IPS DF 4.7 (cell line): Measurements from ENCODE around the gene LCE2B.
A peak's percentile ranks its signal among the peaks of the same experiment; 100 is the strongest.
"Not testable (repeated sequence)": the region's sequence is repeated elsewhere in the genome, so short reads cannot be mapped to it uniquely, and the experiment has no call there.

Experiments
- DNase-seq: peaks from one replicate; pipeline ENCODE4 v3.0.0-alpha.2; 2013; ENCODE audit warnings: low spot score; ENCODE audit errors: extremely low read depth

LCE2B gene, protein sequence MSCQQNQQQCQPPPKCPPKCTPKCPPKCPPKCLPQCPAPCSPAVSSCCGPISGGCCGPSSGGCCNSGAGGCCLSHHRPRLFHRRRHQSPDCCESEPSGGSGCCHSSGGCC

DNA sequence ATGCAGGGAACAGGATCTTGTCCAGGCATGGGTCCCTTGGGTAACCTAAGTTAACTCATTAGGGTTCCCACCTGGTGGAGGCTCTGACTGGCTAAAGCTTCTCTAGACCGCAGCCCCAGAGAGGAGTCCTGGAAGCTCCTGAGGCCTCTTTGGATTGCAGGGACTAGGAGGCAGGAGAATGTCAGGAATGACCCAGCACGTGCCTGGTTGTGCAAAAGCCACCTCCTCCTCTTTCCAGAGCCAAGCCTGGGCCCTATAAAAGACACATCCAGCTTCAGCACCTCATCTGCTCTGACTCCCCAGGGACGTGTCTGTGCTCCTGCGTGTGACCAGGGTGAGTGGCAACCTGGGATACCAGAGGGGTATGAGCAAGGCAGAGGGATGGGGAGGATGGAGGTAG is at the start of gene LCE2B:
LCE2B (plus strand) TSS at position 301 of the 400 bp plus-strand sequence. CDS start 721 bp downstream, outside the sequence.
- DNase-seq, result not testable (repeated sequence)

DNA sequence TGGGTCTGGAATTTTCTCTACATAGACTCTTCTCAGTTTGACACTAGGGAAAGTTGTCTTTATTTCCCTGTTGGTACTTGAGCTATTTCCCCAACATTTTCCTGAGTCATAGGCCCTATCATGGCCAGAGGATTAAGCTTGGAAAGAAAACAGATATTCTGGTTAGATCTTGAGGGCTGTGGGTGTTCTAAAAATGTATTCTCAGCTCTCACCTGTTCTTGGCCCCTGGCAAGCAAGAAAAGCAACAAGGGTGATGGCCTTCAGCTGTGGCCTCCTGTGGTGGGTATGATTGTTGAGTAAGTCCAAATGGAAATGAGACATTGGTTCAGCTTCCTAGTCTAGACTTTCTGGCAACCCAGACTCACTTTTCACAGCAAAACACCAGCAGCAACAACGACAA is 45.6 kb upstream of the LCE2B start:
- DNase-seq, result no peak

DNA sequence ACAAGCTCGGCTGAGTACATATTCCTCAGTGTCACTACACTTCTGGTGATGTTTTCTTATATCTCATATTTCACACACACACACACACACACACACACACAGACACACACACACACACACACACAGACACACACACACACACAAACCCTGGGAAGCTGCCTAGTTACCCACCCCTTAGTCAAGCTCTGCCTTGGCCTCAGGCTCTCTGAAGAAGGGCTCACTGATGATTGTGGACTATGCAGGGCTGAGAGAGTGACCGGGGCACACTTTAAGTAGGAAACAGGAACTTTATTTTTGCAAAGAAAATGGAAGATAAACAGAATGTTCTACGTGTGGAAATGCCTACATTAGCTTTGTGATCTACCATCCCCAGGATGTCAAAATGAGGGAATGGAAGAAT is 42.0 kb upstream of the LCE2B start:
- DNase-seq, result no peak

DNA sequence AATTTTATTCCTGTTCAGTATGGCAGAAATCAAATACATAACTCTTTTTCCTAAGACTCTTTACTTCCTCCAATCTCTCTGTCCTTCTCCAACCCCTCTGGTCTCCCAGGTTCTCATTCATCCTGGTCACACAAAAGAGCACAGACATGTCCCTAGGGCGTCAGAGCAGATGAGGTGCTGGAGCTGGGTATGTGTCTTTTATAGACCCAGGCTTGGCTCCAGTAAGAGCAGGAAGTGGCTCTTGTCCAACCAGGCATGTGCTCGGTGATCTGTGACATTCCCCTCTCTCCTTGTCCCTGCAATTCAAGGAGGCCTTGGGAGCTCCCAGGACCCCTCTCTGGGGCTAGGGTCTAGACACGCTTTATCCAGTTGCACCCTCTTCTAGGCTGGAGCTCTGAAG is 40.8 kb upstream of the LCE2B start:
- no peak for DNase-seq

DNA sequence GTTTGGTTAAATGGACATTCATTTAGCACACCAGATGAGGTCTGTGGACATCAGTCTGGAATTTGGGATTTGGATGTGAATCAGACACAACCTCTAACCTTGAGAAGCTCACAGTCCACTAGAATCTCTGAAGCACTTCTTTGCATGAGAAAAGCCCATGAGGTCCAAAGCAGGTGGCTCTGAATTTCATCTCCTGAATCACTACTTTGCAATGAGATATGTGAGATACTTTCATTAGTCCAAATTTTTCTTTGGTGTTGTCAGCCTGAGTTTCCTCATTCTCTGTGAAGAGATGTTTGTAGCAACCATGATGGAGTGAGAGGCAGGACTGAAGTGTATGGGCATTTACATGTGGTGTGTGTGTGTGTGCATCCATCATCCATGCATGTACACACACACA is 39.3 kb upstream of the LCE2B start:
- no peak for DNase-seq

DNA sequence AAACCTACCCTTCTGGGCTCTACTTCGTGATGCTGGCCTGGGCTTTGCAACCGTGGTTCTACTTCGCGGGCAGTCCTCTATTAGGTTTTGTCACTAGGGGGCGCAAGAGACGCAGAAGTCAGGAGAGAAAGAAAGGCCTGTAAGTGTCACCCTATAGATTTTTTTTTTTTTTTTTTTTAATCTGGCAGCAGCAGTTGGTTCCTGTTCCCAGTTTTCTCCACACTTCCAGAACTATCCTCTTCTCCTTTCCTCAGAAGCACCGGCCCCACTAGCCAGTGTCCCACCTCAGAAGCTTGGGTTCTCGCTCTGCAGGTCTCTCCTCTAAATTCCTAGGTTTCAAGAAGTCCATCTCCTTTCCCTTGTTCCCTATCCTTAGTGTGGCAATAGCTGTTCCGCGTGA is 31.8 kb upstream of the LCE2B start:
- DNase-seq, result peak; percentile 60

DNA sequence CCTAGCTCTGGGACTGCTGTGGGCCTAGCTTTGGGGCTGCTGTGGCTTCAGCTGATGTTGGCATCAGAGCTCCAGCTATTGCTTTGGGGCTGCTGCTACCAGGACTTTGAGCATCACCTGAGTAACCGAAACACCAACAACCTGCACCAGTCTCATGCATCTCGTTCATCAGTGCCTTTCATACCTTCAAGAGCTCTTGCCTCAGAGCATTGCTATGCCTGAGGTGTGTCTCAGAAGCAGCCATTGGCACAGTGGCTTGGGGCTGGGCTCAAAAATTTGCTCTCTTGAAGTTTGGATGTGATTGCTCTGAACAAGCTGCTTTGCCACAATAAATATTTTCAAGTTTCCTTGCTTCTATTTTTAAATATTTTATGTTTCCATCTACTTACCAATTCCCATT is 29.5 kb upstream of the LCE2B start:
- no peak for DNase-seq

DNA sequence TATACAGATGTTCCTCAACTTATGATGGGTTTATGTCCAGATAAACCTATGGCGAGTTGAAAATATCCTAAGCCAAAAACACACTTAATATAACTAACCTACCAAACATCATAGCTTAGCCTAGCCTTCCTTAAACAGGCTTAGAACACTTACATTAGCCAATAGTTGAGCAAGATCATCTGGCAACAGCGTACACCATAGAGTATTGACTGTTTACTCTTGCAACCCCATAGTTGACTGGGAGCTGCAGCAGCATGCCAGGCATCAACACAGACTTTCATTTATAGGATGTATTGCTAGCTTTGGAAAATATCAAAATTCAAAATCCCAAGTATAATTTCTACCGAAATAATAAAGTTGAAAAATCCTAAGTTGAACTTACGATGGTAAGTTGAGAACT is 28.2 kb upstream of the LCE2B start:
- no peak for DNase-seq

DNA sequence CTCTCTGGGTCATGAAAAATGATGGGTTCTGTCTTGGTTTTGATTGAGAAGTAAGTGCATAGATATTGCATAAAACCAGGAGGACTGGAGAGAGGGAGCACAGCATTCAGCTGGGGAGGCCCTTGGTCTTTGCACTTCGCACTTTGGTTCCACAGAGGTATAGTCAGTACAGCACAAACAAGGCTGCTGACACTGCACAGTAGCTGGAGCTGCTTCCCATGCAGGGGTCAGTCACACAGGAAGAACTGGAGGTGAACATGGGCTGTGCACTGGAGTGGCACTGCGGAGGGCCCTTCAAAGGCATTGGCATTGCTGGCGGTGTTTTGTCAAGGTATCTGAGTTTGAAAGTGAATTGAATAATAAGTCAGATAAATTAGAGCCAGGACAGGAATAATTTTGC is 27.3 kb upstream of the LCE2B start:
- DNase-seq, result no peak

DNA sequence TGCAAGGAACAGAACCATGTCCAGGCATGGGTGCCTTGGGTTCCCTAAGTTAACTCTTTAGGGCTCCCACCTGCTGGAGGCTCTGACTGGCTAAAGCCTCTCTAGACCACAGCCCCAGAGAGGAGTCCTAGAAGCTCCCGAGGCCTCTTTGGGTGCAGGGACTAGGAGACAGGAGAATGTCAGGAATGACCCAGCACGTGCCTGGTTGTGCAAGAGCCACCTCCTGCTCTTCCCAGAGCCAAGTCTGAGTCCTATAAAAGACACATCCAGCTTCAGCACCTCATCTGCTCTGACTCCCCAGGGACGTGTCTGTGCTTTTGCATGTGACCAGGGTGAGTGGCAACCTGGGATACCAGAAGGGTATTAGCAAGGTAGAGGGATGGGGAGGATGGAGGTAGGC is 22.8 kb upstream of the LCE2B start, which contains the start of gene LCE2D:
LCE2D (plus strand) TSS at position 283 of the 400 bp plus-strand sequence. CDS start 726 bp downstream, outside the sequence.
- DNase-seq, result no peak

DNA sequence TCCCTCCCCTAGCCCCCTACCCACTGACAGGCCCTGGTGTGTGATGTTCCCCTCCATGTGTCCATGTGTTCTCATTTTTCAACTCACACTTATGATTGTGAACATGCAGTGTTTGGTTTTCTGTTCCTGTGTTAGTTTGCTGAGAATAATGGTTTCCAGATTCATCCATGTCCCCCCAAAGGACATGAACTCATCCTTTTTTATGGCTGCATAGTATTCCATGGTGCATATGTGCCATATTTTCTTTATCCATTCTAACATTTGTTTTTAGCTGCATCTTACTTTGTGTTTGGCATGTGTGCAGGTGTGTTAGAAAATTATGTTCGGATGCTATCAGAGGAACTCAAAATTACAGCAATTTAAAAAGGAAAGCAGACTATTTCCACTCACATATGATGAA is 19.8 kb upstream of the LCE2B start:
- DNase-seq, result not testable (repeated sequence)

DNA sequence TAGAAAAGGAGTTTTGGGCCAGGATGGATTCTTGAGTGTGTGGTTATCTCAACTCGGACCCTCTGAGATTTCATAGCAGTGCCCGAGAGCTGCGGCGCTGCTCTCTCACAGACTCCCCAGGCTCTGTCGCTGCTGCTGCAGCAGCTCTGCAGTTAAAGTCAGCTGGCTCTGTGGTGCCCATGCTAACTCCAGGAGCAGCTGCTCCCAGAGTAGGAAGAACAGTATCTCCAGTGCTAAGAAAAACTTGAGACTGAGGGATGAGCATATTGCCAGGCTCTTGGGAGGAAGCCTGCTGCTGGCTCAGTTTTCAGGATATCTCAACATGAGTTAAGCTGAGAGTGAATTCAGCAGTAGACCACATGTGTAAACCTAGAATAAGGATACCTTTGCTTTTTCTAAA is 18.3 kb upstream of the LCE2B start:
- DNase-seq, result no peak

DNA sequence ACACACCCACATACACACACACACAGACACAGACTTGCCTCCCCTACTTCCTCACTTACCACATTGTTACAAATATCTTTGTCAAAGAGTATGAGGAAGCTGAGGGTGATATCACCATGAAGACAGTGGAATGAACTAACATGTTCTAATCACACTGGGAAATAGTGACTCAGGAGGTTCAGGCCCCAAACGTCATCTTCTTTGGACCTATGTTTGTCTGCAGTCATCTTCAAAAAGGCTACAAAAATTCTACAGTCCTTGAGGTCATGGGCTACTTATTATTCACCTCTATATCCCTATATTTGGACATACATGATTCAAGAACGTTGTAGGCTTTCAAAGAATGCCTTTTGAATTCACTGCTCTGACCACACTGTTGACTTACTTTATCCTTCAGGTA is 12.9 kb upstream of the LCE2B start:
- no peak for DNase-seq

DNA sequence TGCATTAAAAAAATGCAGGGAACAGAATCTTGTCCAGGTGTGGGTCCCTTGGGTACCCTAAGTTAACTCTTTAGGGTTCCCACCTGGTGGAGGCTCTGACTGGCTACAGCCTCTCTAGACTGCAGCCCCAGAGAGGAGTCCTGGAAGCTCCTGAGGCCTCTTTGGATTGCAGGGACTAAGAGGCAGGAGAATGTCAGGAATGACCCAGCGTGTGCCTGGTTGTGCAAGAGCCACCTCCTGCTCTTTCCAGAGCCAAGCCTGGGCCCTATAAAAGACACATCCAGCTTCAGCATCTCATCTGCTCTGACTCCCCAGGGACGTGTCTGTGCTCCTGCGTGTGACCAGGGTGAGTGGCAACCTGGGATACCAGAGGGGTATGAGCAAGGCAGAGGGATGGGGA is 10.9 kb upstream of the LCE2B start, which contains the start of gene LCE2C:
LCE2C (plus strand) TSS at position 297 of the 400 bp plus-strand sequence. CDS start 737 bp downstream, outside the sequence.
- not testable (repeated sequence) for DNase-seq

DNA sequence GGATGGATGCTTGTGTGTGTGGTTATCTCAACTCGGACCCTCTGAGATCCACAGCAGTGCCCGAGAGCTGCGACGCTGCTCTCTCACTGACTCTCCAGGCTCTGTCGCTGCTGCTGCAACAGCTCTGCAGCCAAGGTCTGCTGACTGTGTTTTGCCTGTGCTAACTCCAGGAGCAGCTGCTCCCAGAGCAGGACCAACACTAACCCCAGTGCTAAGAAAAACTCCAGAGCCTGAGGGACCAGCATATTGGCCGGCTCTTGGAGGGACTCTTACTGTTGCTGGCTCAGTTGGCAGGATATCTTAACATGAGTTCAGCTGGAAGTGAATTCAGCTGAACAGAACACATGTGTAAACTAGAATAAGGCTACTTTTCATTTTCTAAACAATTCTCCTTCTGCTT is 6.5 kb upstream of the LCE2B start:
- no peak for DNase-seq

DNA sequence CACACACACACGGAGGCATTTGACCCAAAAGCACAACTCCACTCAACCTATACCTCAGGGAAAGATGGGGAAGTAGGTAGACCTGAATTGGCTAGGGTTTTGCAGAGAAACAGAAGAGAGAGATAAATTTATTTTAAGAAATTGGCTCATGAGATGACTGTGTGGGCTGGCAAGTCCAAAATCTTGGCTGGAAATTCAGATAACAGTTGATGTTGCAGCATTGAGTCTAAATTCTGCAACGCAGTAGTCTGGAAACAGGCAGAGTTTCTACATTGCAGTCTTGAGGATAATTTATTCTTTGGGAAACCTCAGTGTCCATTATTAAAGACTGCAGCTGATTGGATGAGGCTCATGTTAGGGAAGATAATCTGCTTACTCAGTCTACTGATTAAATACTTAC is 4.3 kb upstream of the LCE2B start:
- no peak for DNase-seq

DNA sequence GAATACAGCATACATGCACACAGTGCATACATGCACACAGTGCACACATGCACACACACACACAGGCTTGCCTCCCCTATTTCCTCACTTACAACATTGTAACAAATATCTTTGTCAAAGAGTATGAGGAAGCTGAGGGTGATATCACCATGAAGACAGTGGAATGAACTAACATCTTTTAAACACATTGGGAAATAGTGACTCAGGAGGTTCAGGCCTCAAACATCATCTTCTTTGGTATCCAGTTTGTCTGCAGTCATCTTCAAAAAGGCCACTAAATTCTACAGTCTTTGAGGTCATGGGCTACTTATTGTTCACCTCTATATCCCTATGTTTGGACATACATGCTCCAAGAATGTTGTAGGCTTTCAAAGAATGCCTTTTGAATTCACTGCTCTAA is 2.1 kb upstream of the LCE2B start:
- no peak for DNase-seq

DNA sequence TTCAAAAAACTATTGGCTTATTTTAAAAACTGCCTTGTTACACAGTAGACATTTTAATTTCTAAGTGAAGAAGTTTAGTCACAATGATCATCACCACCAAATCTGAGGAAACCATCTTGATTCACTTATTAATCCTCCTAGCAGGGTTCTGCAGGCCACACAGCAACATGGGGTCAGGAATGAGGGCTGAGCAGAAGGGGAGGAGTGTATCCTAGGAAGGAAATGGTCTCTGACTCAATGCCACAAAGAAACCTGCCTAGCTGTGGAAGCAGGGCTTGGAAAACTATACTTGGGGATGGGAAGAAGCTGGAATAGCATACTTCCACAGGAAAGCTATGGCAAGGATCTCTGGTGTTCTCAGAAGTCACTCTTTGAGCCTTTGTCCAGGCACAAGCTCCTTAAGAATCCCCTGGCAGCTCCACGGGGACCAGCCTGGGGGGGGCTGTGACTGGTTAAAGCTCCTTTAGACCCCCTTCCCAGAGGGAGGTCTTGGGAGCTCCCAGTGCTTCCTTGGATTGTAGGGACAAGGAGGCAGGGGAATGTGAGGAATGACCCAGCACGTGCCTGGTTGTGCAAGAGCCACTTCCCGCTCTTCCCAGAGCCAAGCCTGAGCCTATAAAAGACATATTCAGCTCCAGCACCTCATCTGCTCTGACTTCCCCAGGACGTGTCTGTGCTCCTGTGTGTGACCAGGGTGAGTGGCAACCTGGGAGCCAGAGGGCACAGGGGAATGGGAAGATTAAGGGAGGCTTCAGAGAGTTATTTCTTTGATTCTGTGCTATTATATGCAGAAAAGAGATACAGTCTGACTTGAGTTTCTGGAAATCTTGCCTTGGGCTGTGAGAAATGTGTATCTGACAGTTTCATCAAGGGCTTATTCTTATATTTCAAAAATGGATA is 12.0 kb downstream of the LCE2B start, which contains the start of gene LCE2A:
LCE2A (plus strand) TSS at position 645 of the 900 bp plus-strand sequence. CDS start 557 bp downstream, outside the sequence.
- DNase-seq, result no peak

DNA sequence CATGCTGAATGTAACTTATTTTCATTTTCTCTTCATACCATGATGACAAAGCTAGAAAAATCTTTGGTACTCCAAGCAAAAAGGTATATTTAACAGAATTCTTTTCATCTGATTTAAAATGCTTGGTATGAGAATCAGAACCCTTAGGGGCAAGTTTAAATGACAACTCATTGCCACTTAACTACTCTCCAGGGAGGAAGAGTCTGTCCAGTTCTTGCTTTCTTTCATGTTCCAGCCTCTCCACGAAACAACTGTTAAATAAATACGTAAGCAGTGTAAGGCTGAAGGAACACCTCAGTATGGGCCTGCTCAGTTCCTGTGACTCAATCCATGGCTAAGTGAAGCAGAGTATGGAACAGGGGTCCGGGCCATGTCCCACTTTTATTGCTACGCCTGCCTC is 13.8 kb downstream of the LCE2B start:
- no peak for DNase-seq

DNA sequence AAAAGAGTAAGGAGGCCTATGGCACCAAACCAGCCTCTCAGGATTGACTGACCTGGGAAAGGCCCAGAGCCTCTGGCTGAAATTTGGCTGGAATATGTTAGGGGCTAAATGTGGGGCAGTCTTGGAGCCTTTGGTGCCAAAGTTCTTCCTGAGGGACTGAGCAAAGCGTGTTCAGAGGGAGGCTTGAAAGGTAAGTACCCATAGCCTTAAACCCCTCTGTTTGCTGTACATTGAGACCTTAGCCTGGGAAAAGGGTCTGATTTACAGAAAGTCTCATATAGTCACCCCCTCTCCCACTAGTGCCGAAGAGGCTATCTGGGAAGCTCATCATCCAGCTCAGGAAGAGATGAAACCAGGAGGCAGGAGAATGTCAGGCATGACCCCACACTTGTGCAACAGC is 21.9 kb downstream of the LCE2B start, which contains the start of gene LCE4A:
LCE4A (plus strand) TSS at position 301 of the 400 bp plus-strand sequence. CDS start 916 bp downstream, outside the sequence.
- no peak for DNase-seq

DNA sequence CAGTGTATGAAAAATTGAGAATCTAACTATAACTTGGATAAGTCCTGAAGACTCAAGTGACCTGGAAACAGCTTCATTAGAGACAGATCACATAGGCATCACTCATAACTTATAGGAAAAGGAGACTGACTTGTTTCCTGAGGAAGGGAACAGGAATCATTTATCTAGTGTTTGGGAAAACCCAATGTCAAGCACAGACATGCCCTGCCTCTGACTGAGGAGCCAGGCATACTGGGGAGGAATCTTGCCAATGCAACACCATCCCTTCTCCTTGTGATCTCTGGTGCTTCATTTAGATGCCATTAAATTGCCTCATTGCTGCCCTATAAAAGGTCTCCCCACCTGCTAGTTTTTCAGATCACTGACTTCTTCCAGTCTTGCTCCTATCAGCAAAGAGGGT is 32.3 kb downstream of the LCE2B start:
- DNase-seq, result no peak

DNA sequence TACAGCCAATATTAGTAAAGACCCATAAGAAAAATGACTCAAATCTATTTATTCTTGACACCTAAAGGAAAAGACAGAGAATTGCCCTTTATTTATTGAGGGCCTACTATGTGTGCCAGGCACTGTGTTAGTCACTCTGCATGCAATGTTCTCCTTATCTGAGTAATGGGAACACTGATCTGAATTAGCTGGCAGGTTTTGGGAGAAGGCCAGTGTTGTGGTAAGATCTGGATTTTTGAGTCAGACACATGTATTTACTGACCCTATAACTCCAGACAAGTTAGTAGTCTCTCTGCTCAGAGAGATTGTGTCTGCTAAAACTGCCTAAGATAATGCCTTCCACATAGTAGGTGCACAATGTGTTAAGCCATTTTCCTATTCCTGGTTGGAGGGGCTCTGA is 39.3 kb downstream of the LCE2B start:
- no peak for DNase-seq

DNA sequence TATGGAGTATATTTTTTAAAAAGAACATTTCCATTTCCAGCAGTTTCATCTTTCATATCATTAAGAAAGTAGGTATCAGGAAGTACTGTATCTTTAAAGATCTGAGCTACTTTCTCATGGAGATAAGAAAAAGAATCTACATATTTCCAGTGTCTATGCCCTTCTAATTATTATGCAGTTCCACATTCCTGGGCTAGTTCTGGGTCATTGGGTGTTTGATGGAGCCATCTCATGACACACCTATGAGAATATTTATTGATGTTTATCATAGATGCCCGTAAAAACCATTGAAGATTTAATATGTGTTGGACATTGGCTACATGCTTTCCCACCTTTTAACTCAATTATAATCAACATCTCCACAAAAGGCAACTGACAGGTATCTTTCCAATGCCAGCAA is 43.1 kb downstream of the LCE2B start:
- no peak for DNase-seq
